GM21717 (cell line): ENCODE results near the gene IL15RA.
"Not testable (repeated sequence)": the region's sequence is repeated elsewhere in the genome, so short reads cannot be mapped to it uniquely, and the experiment has no call there.

Source experiments
- ATAC-seq: cut with Tn5 transposase; IDR thresholded peaks from one replicate; pipeline ENCODE4 v1.9.1; 2021; ENCODE audit warnings: mild to moderate bottlenecking, moderate library complexity; ENCODE audit not compliant: unreplicated experiment

The IL15RA gene

GRCh38 chr10:5933909-5934546, 43.3 kb downstream of the IL15RA start:
- ATAC-seq = no peak

GRCh38 chr10:5932345-5932744, 45.0 kb downstream of the IL15RA start:
- ATAC-seq = no peak

- ATAC-seq = no peak
Measured at GRCh38 chr10:5930272-5930671, 47.1 kb downstream of the IL15RA start.

GRCh38 chr10:5929442-5929841, 47.9 kb downstream of the IL15RA start:
- ATAC-seq = no peak

GRCh38 chr10:5927306-5927705, 50.0 kb downstream of the IL15RA start:
- ATAC-seq = no peak

GRCh38 chr10:5924889-5925288, 52.5 kb downstream of the IL15RA start:
- ATAC-seq = no peak

GRCh38 chr10:5921746-5922145, 55.6 kb downstream of the IL15RA start:
- ATAC-seq = no peak

GRCh38 chr10:5919568-5919967, 57.8 kb downstream of the IL15RA start:
- no peak for ATAC-seq

GRCh38 chr10:5918763-5919162, 58.6 kb downstream of the IL15RA start:
- ATAC-seq = no peak

GRCh38 chr10:5917305-5917704, 60.0 kb downstream of the IL15RA start:
- no peak for ATAC-seq

- no peak for ATAC-seq
Measured at GRCh38 chr10:5915451-5915850, 61.9 kb downstream of the IL15RA start.

- no peak for ATAC-seq
Measured at GRCh38 chr10:5913736-5914135, 63.6 kb downstream of the IL15RA start.

GRCh38 chr10:5911670-5912069, 65.7 kb downstream of the IL15RA start:
- ATAC-seq = no peak

- ATAC-seq = no peak
Measured at GRCh38 chr10:5910323-5911100, 66.8 kb downstream of the IL15RA start.

- not testable (repeated sequence) for ATAC-seq
Measured at GRCh38 chr10:5908676-5909075, 68.7 kb downstream of the IL15RA start.

GRCh38 chr10:5906651-5907050, 70.7 kb downstream of the IL15RA start:
- no peak for ATAC-seq

- ATAC-seq = no peak
Measured at GRCh38 chr10:5905854-5906507, 71.4 kb downstream of the IL15RA start.

- peak; percentile 93 for ATAC-seq
Measured at GRCh38 chr10:5904227-5904626, 73.1 kb downstream of the IL15RA start.

- no peak for ATAC-seq
Measured at GRCh38 chr10:5903563-5903962, 73.8 kb downstream of the IL15RA start.

- ATAC-seq = no peak
Measured at GRCh38 chr10:5902511-5903274, 74.7 kb downstream of the IL15RA start.
